OCI-LY3 (cell line): ENCODE data around the gene PHF14.

Experiments
- H2AFZ ChIP-seq: fragments of 200-600, 300-600 bp; shearing (Covaris generic); 2 replicates; pipeline ENCODE4 v1.6.0; 2014; ENCODE audit warnings: antibody characterized with exemption, low read depth, low read length
- H3K27ac ChIP-seq: fragments of 200-600, 300-600 bp; sonication (generic); 2 replicates; pipeline ENCODE4 v1.5.1; 2014; ENCODE audit warnings: mild to moderate bottlenecking, low read length, moderate library complexity, mixed read lengths
- H3K27me3 ChIP-seq: fragments of 200-600, 300-600 bp; sonication (generic); 2 replicates; pipeline ENCODE4 v1.6.1; 2014; ENCODE audit warnings: low read depth, low read length, mixed read lengths
- H3K36me3 ChIP-seq: fragments of 200-600, 300-600 bp; sonication (generic); replicated peaks from 2 replicates; pipeline ENCODE3; 2014; ENCODE audit warnings: low read depth, low read length, mixed read lengths
- H3K4me1 ChIP-seq: fragments of 300-600, 200-600 bp; sonication (generic); 2 replicates; pipeline ENCODE4 v1.6.1; 2014; ENCODE audit warnings: low read length, mixed read lengths
- H3K4me2 ChIP-seq: fragments of 200-600, 300-600 bp; sonication (generic); 2 replicates; pipeline ENCODE4 v1.6.1; 2014; ENCODE audit warnings: low read length, mixed read lengths
- H3K4me3 ChIP-seq: fragments of 300-600, 200-600 bp; sonication (generic); 2 replicates; pipeline ENCODE4 v1.5.1; 2014; ENCODE audit warnings: antibody characterized with exemption, mild to moderate bottlenecking, low read length, moderate library complexity
- H3K79me2 ChIP-seq: fragments of 300-600, 200-600 bp; shearing (Covaris generic); 2 replicates; pipeline ENCODE4 v1.6.1; 2014; ENCODE audit warnings: mild to moderate bottlenecking, low read length, mixed read lengths
- H3K9ac ChIP-seq: fragments of 300-600, 200-600 bp; shearing (Covaris generic); 2 replicates; pipeline ENCODE4 v1.6.0; 2014; ENCODE audit warnings: mild to moderate bottlenecking, low read length, moderate library complexity
- H3K9me3 ChIP-seq: fragments of 200-600, 300-600 bp; shearing (Covaris generic); 2 replicates; pipeline ENCODE4 v1.6.1; 2014; ENCODE audit warnings: low read length, mixed read lengths; ENCODE audit not compliant: insufficient read depth
- H4K20me1 ChIP-seq: fragments of 200-600, 300-600 bp; sonication (generic); 2 replicates; pipeline ENCODE4 v1.6.1; 2016; ENCODE audit warnings: low read length, mixed read lengths; ENCODE audit not compliant: insufficient read depth
- CTCF ChIP-seq: fragments of 200-600, 300-600 bp; sonication (generic); IDR thresholded peaks from 2 replicates; pipeline ENCODE4 v1.5.1; 2014; ENCODE audit warnings: antibody characterized with exemption, low read length, low read depth
- EZH2phosphoT487 ChIP-seq: fragments of 200-600 bp; shearing (Covaris generic); IDR thresholded peaks from 2 replicates; pipeline ENCODE4 v1.6.1; 2018; ENCODE audit warnings: antibody characterized with exemption, mixed run types, low read depth

Gene PHF14

GRCh38 chr7:11163220-11163619, 189.5 kb downstream of the PHF14 start:
- no peak overlapping the region for H3K9ac ChIP-seq
- no peaks in the 10 kb centered on the region for H3K79me2 ChIP-seq
- no peak overlapping the region for H2AFZ ChIP-seq
- TF ChIP-seq EZH2phosphoT487 (no peak), CTCF (no peak)
- H3K9me3 ChIP-seq, result no peaks in the 10 kb centered on the region
- no peak overlapping the region for H3K4me3 ChIP-seq
- H4K20me1 ChIP-seq, result no peaks in the 10 kb centered on the region
- no peaks in the 10 kb centered on the region for H3K36me3 ChIP-seq
- no peaks in the 10 kb centered on the region for H3K4me1 ChIP-seq
- no peak overlapping the region for H3K27ac ChIP-seq
- no peak overlapping the region for H3K4me2 ChIP-seq
- no peaks in the 10 kb centered on the region for H3K27me3 ChIP-seq

DNA sequence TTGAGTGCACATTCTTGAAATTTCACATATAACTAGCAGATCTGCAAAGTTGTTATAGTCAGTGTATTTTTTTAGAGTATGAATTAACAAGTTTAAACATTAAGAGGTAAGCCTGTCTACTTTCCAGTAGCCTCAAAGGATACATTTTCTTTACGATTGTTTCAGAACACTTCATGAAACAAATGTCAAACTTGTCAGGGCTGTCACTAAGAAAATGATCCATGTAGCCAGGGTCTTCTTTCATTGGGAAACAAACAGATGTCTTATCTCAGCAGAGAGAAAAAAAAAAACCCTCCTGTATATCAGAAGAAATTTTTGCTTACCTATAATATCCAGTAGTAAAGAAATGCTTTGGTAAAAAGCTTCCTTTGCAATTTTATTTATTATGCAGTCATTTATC, 192.4 kb downstream of the PHF14 start:
- no peak for TF ChIP-seq CTCF
- no peak for TF ChIP-seq EZH2phosphoT487
- Histone ChIP-seq H3K27me3 (no peaks in the 10 kb centered on the region), H3K4me2 (no peak overlapping the region), H3K4me1 (peaks cover 10% of the 10 kb centered on the region), H3K9me3 (no peaks in the 10 kb centered on the region), H3K9ac (no peak overlapping the region), H3K4me3 (no peak overlapping the region), H3K27ac (no peak overlapping the region), H4K20me1 (no peaks in the 10 kb centered on the region), H3K36me3 (no peaks in the 10 kb centered on the region), H2AFZ (no peak overlapping the region), H3K79me2 (no peaks in the 10 kb centered on the region)

- no peak overlapping the region for H3K27ac ChIP-seq
- no peaks in the 10 kb centered on the region for H3K27me3 ChIP-seq
- no peaks in the 10 kb centered on the region for H4K20me1 ChIP-seq
- no peaks in the 10 kb centered on the region for H3K9me3 ChIP-seq
- no peaks in the 10 kb centered on the region for H3K79me2 ChIP-seq
- no peaks in the 10 kb centered on the region for H3K36me3 ChIP-seq
- H2AFZ ChIP-seq, result no peak overlapping the region
- H3K4me1 ChIP-seq, result peaks cover 19% of the 10 kb centered on the region
- H3K9ac ChIP-seq, result no peak overlapping the region
- no peak overlapping the region for H3K4me2 ChIP-seq
- TF ChIP-seq CTCF (no peak), EZH2phosphoT487 (no peak)
- H3K4me3 ChIP-seq, result no peak overlapping the region
Observed at GRCh38 chr7:11168650-11169170, 195.0 kb downstream of the PHF14 start.

GRCh38 chr7:11170175-11170574, 196.5 kb downstream of the PHF14 start:
- Histone ChIP-seq H3K27me3 (no peaks in the 10 kb centered on the region), H2AFZ (no peak overlapping the region), H3K4me3 (no peak overlapping the region), H3K27ac (no peak overlapping the region), H3K4me2 (peak overlapping the region; percentile 57; the same call in 1 of the 2 replicates), H3K4me1 (peaks cover 19% of the 10 kb centered on the region), H3K9ac (no peak overlapping the region), H3K36me3 (no peaks in the 10 kb centered on the region), H4K20me1 (no peaks in the 10 kb centered on the region), H3K79me2 (no peaks in the 10 kb centered on the region), H3K9me3 (no peaks in the 10 kb centered on the region)
- no peak for TF ChIP-seq CTCF
- no peak for TF ChIP-seq EZH2phosphoT487
